Activated T-cell treated with anti-CD3 and anti-CD28 coated beads, Interleukin-2, amount 50 U/mL, for 24 hours (primary cell): ENCODE measurements around the gene BLID.

Source experiments
- DNase-seq: peaks from one replicate; pipeline ENCODE4 v3.0.0-alpha.2; 2020
- H3K27ac Mint-ChIP-seq: 2 replicates; pipeline ENCODE4 v1.8.0; 2020; ENCODE audit warnings: mild to moderate bottlenecking, mixed read lengths
- H3K27me3 Mint-ChIP-seq: 2 replicates; pipeline ENCODE4 v1.8.0; 2020; ENCODE audit warnings: mixed read lengths
- H3K36me3 Mint-ChIP-seq: 2 replicates; pipeline ENCODE4 v1.8.0; 2020; ENCODE audit warnings: low read depth, mixed read lengths
- H3K4me1 Mint-ChIP-seq: 2 replicates; pipeline ENCODE4 v1.8.0; 2020; ENCODE audit warnings: low read depth, mixed read lengths
- H3K4me3 Mint-ChIP-seq: 2 replicates; pipeline ENCODE4 v1.8.0; 2020; ENCODE audit warnings: mild to moderate bottlenecking, moderate library complexity, mixed read lengths
- H3K9me3 Mint-ChIP-seq: 2 replicates; pipeline ENCODE4 v1.8.0; 2020; ENCODE audit warnings: mixed read lengths

BLID gene

DNA sequence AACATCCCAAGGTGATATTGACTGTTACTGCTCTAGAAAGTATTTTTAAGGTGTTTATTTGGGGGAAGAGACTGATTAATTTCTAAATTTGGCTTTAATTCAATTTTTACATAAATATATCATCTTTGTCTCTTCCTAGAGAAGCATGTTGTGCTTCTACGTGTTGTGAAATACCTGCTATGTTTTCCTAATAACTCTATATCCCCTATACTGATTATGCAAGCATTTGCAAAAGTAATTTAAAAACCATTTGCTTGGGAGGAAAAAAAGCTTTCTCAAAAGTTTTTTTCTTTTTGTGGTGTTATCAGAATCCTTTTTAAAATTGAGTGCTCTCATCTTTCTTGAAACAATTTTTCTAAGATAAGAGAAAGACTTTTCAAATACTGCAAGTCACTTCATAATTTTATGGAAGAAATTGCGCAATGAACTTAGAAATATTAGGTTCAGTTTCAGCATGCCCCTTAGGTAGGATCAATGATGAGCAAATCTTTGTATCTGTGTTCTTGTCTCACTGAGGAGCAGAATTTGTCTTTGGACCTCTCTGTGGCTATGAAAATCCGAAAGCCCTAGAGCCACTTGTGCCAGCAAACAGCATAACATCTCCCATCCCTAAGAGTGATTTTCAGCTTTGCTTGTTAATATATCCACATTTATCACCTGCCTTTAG, 7.4 kb upstream of the BLID start:
- Mint-ChIP-seq H3K4me1 (no peaks in the 10 kb centered on the region), H3K4me3 (no peak overlapping the region), H3K27ac (no peak overlapping the region)

DNA sequence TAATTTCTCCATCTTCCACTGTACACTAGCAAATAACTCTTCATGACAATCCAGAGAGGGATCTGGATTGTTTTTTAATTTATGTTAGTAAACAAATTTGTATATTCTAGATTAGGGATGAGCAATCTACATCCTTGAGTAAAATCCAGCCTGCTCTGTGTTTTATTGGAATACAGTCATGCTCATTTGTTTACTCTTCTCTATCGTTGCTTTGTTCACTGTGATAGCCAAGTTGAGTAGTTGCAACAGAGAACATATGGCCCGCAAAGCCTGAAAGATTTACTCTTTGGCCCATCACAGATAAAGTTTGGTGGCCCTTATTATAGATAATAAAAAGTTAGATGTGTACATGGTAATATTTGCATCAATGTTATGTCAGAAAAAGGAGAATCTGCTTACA, 6.2 kb upstream of the BLID start:
- no peaks in the 10 kb centered on the region for H3K36me3 Mint-ChIP-seq
- DNase-seq = no peak
- no peaks in the 10 kb centered on the region for H3K4me1 Mint-ChIP-seq
- H3K9me3 Mint-ChIP-seq = no peaks in the 10 kb centered on the region
- H3K4me3 Mint-ChIP-seq = no peak overlapping the region
- H3K27me3 Mint-ChIP-seq = peaks cover 2% of the 10 kb centered on the region
- H3K27ac Mint-ChIP-seq = no peak overlapping the region

More for the DNA sequence above, 7.4 kb upstream of the BLID start:
- H3K9me3 Mint-ChIP-seq = no peaks in the 10 kb centered on the region
- H3K27me3 Mint-ChIP-seq = no peaks in the 10 kb centered on the region
- H3K36me3 Mint-ChIP-seq = no peaks in the 10 kb centered on the region
- DNase-seq = no peak

- no peak overlapping the region for H3K4me3 Mint-ChIP-seq
- no peaks in the 10 kb centered on the region for H3K9me3 Mint-ChIP-seq
Measured at GRCh38 chr11:122120096-122120495, 4.1 kb upstream of the BLID start.

DNA sequence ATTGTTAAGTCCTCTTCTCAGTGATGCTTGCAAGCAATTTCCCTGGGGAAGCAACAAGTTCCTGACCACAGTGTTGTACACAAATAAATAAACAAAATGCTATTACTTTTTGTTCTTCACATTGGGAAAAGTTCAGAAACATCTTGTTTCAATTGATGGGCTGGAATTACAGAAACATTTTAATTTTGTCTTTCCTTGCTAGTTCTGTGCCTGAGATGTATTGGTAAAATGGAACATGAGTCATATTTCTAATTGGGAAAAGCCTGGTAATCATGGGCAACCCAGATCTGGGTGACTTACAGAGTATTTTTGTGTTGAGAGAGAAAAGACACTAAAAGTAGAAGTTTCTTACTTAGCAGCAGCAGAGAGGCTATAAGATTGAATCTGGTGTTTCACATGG, 576 bp upstream of the BLID start:
- no peak overlapping the region for H3K4me3 Mint-ChIP-seq
- peaks cover 2% of the 10 kb centered on the region for H3K27me3 Mint-ChIP-seq
- H3K36me3 Mint-ChIP-seq = no peaks in the 10 kb centered on the region
- no peaks in the 10 kb centered on the region for H3K9me3 Mint-ChIP-seq
- DNase-seq = no peak
- H3K4me1 Mint-ChIP-seq = no peaks in the 10 kb centered on the region
- H3K27ac Mint-ChIP-seq = no peak overlapping the region

More at GRCh38 chr11:122120096-122120495, 4.1 kb upstream of the BLID start:
- Mint-ChIP-seq H3K27ac (no peak overlapping the region), H3K4me1 (no peaks in the 10 kb centered on the region), H3K36me3 (no peaks in the 10 kb centered on the region), H3K27me3 (peaks cover 2% of the 10 kb centered on the region)
- DNase-seq = no peak

- H3K27ac Mint-ChIP-seq = no peak overlapping the region
- H3K27me3 Mint-ChIP-seq = peaks cover 2% of the 10 kb centered on the region
- no peak overlapping the region for H3K4me3 Mint-ChIP-seq
- DNase-seq = no peak
- no peaks in the 10 kb centered on the region for H3K9me3 Mint-ChIP-seq
- no peaks in the 10 kb centered on the region for H3K36me3 Mint-ChIP-seq
- H3K4me1 Mint-ChIP-seq = no peaks in the 10 kb centered on the region
Measured at GRCh38 chr11:122114976-122115375, 1.0 kb downstream of the BLID start.

GRCh38 chr11:122113836-122114825, 1.9 kb downstream of the BLID start:
- Mint-ChIP-seq H3K4me3 (no peak overlapping the region), H3K36me3 (no peaks in the 10 kb centered on the region), H3K27me3 (peaks cover 2% of the 10 kb centered on the region), H3K9me3 (no peaks in the 10 kb centered on the region), H3K4me1 (no peaks in the 10 kb centered on the region), H3K27ac (no peak overlapping the region)
- DNase-seq = no peak

DNA sequence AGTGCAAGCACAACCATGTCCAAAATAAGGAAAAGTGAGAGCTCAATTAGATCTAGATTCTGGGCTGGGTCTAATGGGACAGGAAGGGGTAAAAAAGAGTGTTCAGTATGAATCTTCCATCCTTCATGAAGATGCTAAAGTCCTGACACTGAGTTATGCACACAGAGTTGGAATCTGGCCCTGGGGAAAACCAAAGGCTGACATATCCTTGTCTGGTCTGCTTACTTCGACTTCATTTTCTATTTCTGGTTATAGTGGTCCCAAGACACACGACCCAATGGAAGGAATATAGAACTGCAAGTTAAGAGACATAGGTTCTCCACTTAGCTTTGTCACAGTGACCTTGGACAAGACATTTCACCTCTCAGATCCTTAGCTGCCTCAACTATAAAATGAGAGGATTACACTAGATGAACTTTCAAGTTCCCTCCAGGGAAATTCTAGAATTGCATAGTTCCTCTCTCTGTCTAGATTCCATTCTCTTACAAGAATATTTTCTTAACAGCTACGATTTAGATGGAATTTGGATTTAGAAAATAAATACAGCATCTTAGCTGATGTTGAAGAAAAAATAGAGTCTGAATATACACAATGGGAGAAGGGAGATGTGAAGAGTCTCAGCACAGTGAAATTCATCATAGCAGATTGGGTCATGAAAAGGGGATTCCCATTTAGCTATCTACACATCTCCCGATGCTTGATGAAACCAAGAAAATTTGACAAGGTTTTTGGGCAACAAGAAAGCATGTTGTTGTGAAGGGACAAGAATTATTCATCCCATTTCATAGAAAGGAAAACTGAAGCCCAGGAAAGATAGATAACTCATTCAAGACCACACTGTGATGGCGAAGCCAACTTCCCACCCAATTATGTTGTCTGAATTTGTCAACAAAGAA, 3.3 kb downstream of the BLID start:
- Mint-ChIP-seq H3K9me3 (no peaks in the 10 kb centered on the region), H3K27me3 (peaks cover 6% of the 10 kb centered on the region), H3K27ac (no peak overlapping the region), H3K4me3 (no peak overlapping the region), H3K4me1 (no peaks in the 10 kb centered on the region), H3K36me3 (no peaks in the 10 kb centered on the region)
- DNase-seq = no peak

GRCh38 chr11:122109932-122110331, 6.1 kb downstream of the BLID start:
- Mint-ChIP-seq H3K9me3 (no peaks in the 10 kb centered on the region), H3K4me3 (no peak overlapping the region)

GRCh38 chr11:122108828-122109227, 7.2 kb downstream of the BLID start:
- no peaks in the 10 kb centered on the region for H3K4me1 Mint-ChIP-seq
- H3K36me3 Mint-ChIP-seq = no peaks in the 10 kb centered on the region
- no peaks in the 10 kb centered on the region for H3K9me3 Mint-ChIP-seq
- peaks cover 27% of the 10 kb centered on the region for H3K27me3 Mint-ChIP-seq
- H3K4me3 Mint-ChIP-seq = no peak overlapping the region
- DNase-seq = no peak
- no peak overlapping the region for H3K27ac Mint-ChIP-seq

More at GRCh38 chr11:122109932-122110331, 6.1 kb downstream of the BLID start:
- Mint-ChIP-seq H3K4me1 (no peaks in the 10 kb centered on the region), H3K27me3 (peaks cover 18% of the 10 kb centered on the region), H3K27ac (no peak overlapping the region), H3K36me3 (no peaks in the 10 kb centered on the region)
- DNase-seq = no peak

DNA sequence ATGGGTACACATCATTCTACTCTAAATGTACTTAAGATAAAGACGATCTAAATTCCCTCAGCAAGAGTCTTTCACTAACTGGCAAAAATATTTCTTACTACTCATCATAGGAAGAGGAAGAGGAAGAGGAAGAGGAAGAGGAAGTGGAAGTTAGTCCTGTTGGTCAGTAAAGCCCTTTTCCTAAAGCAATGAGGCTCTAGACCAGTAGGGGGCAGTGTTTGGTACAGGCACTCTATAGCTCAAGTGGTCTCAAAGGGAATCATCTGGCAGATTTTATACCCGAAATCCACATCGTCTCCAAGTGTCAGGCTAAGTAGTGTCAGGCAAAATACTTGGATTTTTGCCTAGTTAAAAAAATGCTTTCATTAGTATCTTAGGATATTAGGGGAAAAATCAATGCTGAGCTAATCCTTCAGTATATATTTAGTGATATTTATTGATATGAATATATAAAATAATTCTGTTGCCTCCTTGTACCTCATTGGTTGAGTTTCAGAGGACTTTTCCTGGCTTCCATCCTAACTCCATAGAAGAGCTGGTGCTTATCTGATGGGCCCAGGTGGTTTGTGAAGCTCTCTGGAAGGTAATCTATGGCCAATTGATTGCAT, 7.7 kb downstream of the BLID start:
- DNase-seq = no peak
- no peaks in the 10 kb centered on the region for H3K4me1 Mint-ChIP-seq
- peaks cover 29% of the 10 kb centered on the region for H3K27me3 Mint-ChIP-seq
- H3K36me3 Mint-ChIP-seq = no peaks in the 10 kb centered on the region
- no peak overlapping the region for H3K27ac Mint-ChIP-seq
- H3K4me3 Mint-ChIP-seq = no peak overlapping the region
- no peaks in the 10 kb centered on the region for H3K9me3 Mint-ChIP-seq

DNA sequence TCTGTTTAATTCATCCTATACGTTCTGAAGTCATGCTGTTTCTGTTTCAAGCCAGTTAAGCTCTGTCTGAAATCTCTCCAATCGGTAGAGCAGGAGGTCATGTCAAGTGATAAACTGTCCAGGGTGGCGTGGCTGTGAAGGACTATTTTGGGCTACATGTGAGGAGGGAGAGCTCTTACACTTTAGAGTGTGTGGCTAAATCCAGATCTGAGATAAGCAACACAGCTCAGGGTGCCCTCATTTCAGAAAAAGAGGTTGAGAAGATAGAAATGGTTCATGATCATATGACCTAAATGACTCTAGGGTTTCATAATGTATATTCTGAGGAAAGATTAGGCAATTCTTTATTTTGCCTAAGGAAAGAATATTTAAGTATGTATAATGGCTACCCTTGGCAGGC, 8.4 kb downstream of the BLID start:
- no peaks in the 10 kb centered on the region for H3K9me3 Mint-ChIP-seq
- no peaks in the 10 kb centered on the region for H3K36me3 Mint-ChIP-seq
- H3K4me1 Mint-ChIP-seq = no peaks in the 10 kb centered on the region
- no peak overlapping the region for H3K4me3 Mint-ChIP-seq
- H3K27ac Mint-ChIP-seq = no peak overlapping the region
- DNase-seq = no peak
- peaks cover 29% of the 10 kb centered on the region for H3K27me3 Mint-ChIP-seq

- H3K4me3 Mint-ChIP-seq = no peak overlapping the region
- H3K36me3 Mint-ChIP-seq = no peaks in the 10 kb centered on the region
- no peaks in the 10 kb centered on the region for H3K4me1 Mint-ChIP-seq
- peaks cover 29% of the 10 kb centered on the region for H3K27me3 Mint-ChIP-seq
- H3K27ac Mint-ChIP-seq = no peak overlapping the region
- DNase-seq = no peak
- H3K9me3 Mint-ChIP-seq = no peaks in the 10 kb centered on the region
Measured at GRCh38 chr11:122107045-122107444, 9.0 kb downstream of the BLID start.

DNA sequence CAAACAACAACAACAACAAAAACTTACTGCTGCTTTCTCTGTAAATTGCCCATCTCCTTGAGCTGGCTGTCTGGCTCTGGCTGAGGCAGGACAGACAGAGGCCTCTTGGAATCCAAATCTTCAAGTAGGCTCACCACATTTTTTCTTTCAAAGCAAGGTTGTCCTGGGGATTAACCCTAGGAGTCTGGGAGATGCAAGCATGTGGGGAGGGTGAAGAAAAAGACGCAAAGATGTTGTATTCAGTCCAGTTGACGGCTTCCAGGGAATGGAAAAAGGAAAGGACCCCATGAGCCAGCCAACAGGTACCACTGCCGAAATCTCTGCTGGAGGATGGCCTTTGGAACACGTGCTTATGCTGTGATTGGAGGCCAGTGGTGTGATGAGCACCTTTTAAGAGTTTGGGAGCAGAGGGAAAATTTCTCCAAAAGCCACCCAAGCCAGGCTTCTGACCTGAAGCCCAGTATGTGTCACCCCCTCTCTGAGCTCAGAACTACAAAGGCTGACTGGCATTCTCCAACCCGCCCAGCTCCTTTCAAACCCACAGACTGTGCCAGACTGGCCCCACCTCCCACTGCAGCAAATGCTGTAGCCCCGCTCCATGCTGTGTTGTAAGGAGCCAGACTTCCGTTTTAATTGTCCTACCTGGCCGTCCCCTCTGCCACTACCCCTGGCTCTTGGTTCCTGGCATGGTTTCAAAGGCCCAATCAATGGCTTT, 10.8 kb downstream of the BLID start:
- no peak for DNase-seq
- Mint-ChIP-seq H3K36me3 (no peaks in the 10 kb centered on the region), H3K4me3 (no peak overlapping the region), H3K9me3 (no peaks in the 10 kb centered on the region), H3K27me3 (peaks cover 30% of the 10 kb centered on the region), H3K4me1 (peaks cover 5% of the 10 kb centered on the region), H3K27ac (no peak overlapping the region)
